HEK293 (cell line): ENCODE measurements around the gene RABL3.

Experiments
- CTCF ChIA-PET: fragments of 350-600 bp; formaldehyde crosslinking; extraction: SDS; loops from one replicate; lab custom pipeline; 2021; ENCODE audit warnings: antibody characterized with exemption; lab: Yijun Ruan, JAX
- POLR2A ChIA-PET: fragments of 300-600 bp; formaldehyde crosslinking; extraction: SDS; loops from one replicate; lab custom pipeline; 2020; ENCODE audit warnings: antibody characterized with exemption, inconsistent platforms; lab: Yijun Ruan, JAX
- H3K27ac ChIP-seq: fragments of 200-500 bp; sonication (Bioruptor generic); 2 replicates; pipeline ENCODE4 v1.5.1; 2014; ENCODE audit warnings: low read depth, low read length, control low read depth, inconsistent platforms; ENCODE audit errors: extremely low read depth
- H3K36me3 ChIP-seq, 2 experiments: fragments of 200-500 bp in 1 of 2; sonication (Bioruptor generic) in 1 of 2; 1 replicate in 1 of 2; 2 replicates in 1 of 2; pipeline ENCODE4 v1.5.1; 2014 to 2017; ENCODE audit warnings: inconsistent platforms in 2 of 2, low read length in 2 of 2; ENCODE audit not compliant: control insufficient read depth in 2 of 2, insufficient read depth in 1 of 2
- H3K4me1 ChIP-seq: fragments of 200-500 bp; sonication (Bioruptor generic); 2 replicates; pipeline ENCODE4 v1.5.1; 2014; ENCODE audit warnings: mild to moderate bottlenecking, low read length, inconsistent platforms; ENCODE audit not compliant: control insufficient read depth, insufficient read depth
- H3K4me3 ChIP-seq: 2 replicates; pipeline ENCODE4 v1.5.1; 2011; ENCODE audit warnings: low read depth, mild to moderate bottlenecking, control low read depth, low read length, moderate library complexity
- H3K9me3 ChIP-seq: fragments of 200-500 bp; sonication (Bioruptor generic); 2 replicates; pipeline ENCODE4 v1.5.1; 2014; ENCODE audit warnings: low read depth, low read length, inconsistent platforms; ENCODE audit not compliant: control insufficient read depth, insufficient read depth
- KLF1 ChIP-seq: fragments of 450-650 bp; formaldehyde crosslinking; IDR thresholded peaks from 2 replicates; pipeline ENCODE4 v1.5.1; 2016; ENCODE audit warnings: missing biosample characterization, missing genetic modification characterization
- KLF8 ChIP-seq: fragments of 450-650 bp; formaldehyde crosslinking; IDR thresholded peaks from 2 replicates; pipeline ENCODE4 v1.5.1; 2016; ENCODE audit warnings: missing biosample characterization, missing genetic modification characterization
- KLF9 ChIP-seq: fragments of 450-650 bp; formaldehyde crosslinking; IDR thresholded peaks from 2 replicates; pipeline ENCODE4 v1.5.1; 2016; ENCODE audit warnings: missing biosample characterization, missing genetic modification characterization, low read depth
- OVOL3 ChIP-seq: fragments of 450-650 bp; formaldehyde crosslinking; IDR thresholded peaks from 2 replicates; pipeline ENCODE4 v1.5.1; 2016; ENCODE audit warnings: missing biosample characterization, missing genetic modification characterization
- SCRT1 ChIP-seq: fragments of 450-650 bp; formaldehyde crosslinking; IDR thresholded peaks from 2 replicates; pipeline ENCODE4 v1.5.1; 2016; ENCODE audit warnings: missing biosample characterization, missing genetic modification characterization, borderline replicate concordance
- SP2 ChIP-seq: fragments of 450-650 bp; formaldehyde crosslinking; IDR thresholded peaks from 2 replicates; pipeline ENCODE4 v1.5.1; 2016; ENCODE audit warnings: missing biosample characterization, missing genetic modification characterization
- SP3 ChIP-seq: fragments of 450-650 bp; formaldehyde crosslinking; IDR thresholded peaks from 2 replicates; pipeline ENCODE4 v1.5.1; 2016; ENCODE audit warnings: missing biosample characterization, missing genetic modification characterization
- ZBTB17 ChIP-seq: fragments of 450-650 bp; formaldehyde crosslinking; IDR thresholded peaks from 2 replicates; pipeline ENCODE4 v1.5.1; 2016; ENCODE audit warnings: missing biosample characterization, missing genetic modification characterization
- ZBTB7A ChIP-seq: fragments of 450-650 bp; formaldehyde crosslinking; IDR thresholded peaks from 2 replicates; pipeline ENCODE4 v1.5.1; 2016; ENCODE audit warnings: low read depth, missing biosample characterization, missing genetic modification characterization
- ZEB2 ChIP-seq: fragments of 450-650 bp; formaldehyde crosslinking; IDR thresholded peaks from 2 replicates; pipeline ENCODE4 v1.5.1; 2016; ENCODE audit warnings: missing biosample characterization, missing genetic modification characterization
- ZFP3 ChIP-seq: fragments of 450-650 bp; formaldehyde crosslinking; IDR thresholded peaks from 2 replicates; pipeline ENCODE4 v1.5.1; 2016; ENCODE audit warnings: low read depth, missing biosample characterization, missing genetic modification characterization
- ZNF211 ChIP-seq: fragments of 450-650 bp; formaldehyde crosslinking; IDR thresholded peaks from 2 replicates; pipeline ENCODE4 v1.5.1; 2016; ENCODE audit warnings: low read depth, missing biosample characterization, missing genetic modification characterization
- ZNF221 ChIP-seq: fragments of 450-650 bp; formaldehyde crosslinking; IDR thresholded peaks from 2 replicates; pipeline ENCODE4 v1.5.1; 2017; ENCODE audit warnings: missing biosample characterization, missing genetic modification characterization, borderline replicate concordance
- ZNF335 ChIP-seq: fragments of 450-650 bp; formaldehyde crosslinking; conservative IDR thresholded peaks from 2 replicates; pipeline ENCODE4 v1.5.1; 2016; ENCODE audit warnings: missing biosample characterization, missing genetic modification characterization
- ZNF37A ChIP-seq: fragments of 450-650 bp; IDR thresholded peaks from 2 replicates; pipeline ENCODE4 v1.5.1; 2018; ENCODE audit warnings: missing biosample characterization, missing genetic modification characterization
- ZNF416 ChIP-seq: fragments of 450-650 bp; formaldehyde crosslinking; IDR thresholded peaks from 2 replicates; pipeline ENCODE4 v1.5.1; 2016; ENCODE audit warnings: missing biosample characterization, missing genetic modification characterization
- ZNF626 ChIP-seq: fragments of 450-650 bp; sonication (Bioruptor Pico); formaldehyde crosslinking; IDR thresholded peaks from 2 replicates; pipeline ENCODE4 v1.5.1; 2018; ENCODE audit warnings: missing biosample characterization, missing genetic modification characterization, inconsistent platforms
- ZNF654 ChIP-seq: fragments of 450-650 bp; formaldehyde crosslinking; IDR thresholded peaks from 2 replicates; pipeline ENCODE4 v1.5.1; 2016; ENCODE audit warnings: low read depth, missing biosample characterization, missing genetic modification characterization
- ZNF658 ChIP-seq: fragments of 450-650 bp; formaldehyde crosslinking; IDR thresholded peaks from 2 replicates; pipeline ENCODE4; 2016; ENCODE audit warnings: missing biosample characterization, missing genetic modification characterization
- TF ChIP-seq, protein P1 (sequence below): fragments of 450-650 bp; formaldehyde crosslinking; IDR thresholded peaks from 2 replicates; pipeline ENCODE4 v1.5.1; 2016; ENCODE audit warnings: missing biosample characterization, missing genetic modification characterization
- TF ChIP-seq, protein P2 (sequence below): fragments of 450-650 bp; formaldehyde crosslinking; IDR thresholded peaks from 2 replicates; pipeline ENCODE4 v1.5.1; 2016; ENCODE audit warnings: missing biosample characterization, missing genetic modification characterization
- TF ChIP-seq, protein P3 (sequence below): fragments of 450-650 bp; formaldehyde crosslinking; IDR thresholded peaks from 2 replicates; pipeline ENCODE4 v1.5.1; 2017; ENCODE audit warnings: missing biosample characterization, mild to moderate bottlenecking, missing genetic modification characterization, moderate library complexity
- TF ChIP-seq, protein P4 (sequence below): fragments of 450-650 bp; formaldehyde crosslinking; IDR thresholded peaks from 2 replicates; pipeline ENCODE4 v1.5.1; 2016; ENCODE audit warnings: missing biosample characterization, missing genetic modification characterization
- TF ChIP-seq, protein P5 (sequence below): fragments of 450-650 bp; formaldehyde crosslinking; IDR thresholded peaks from 2 replicates; pipeline ENCODE4 v1.5.1; 2016; ENCODE audit warnings: missing biosample characterization, missing genetic modification characterization, low read depth
- TF ChIP-seq, protein P6 (sequence below): fragments of 450-650 bp; formaldehyde crosslinking; optimal IDR thresholded peaks from 2 replicates; pipeline ENCODE3; 2016; ENCODE audit warnings: missing biosample characterization, mild to moderate bottlenecking, missing genetic modification characterization
- TF ChIP-seq, protein P7 (sequence below): fragments of 450-650 bp; formaldehyde crosslinking; IDR thresholded peaks from 2 replicates; pipeline ENCODE4 v1.5.1; 2016; ENCODE audit warnings: missing biosample characterization, missing genetic modification characterization

Gene RABL3, protein sequence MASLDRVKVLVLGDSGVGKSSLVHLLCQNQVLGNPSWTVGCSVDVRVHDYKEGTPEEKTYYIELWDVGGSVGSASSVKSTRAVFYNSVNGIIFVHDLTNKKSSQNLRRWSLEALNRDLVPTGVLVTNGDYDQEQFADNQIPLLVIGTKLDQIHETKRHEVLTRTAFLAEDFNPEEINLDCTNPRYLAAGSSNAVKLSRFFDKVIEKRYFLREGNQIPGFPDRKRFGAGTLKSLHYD

DNA sequence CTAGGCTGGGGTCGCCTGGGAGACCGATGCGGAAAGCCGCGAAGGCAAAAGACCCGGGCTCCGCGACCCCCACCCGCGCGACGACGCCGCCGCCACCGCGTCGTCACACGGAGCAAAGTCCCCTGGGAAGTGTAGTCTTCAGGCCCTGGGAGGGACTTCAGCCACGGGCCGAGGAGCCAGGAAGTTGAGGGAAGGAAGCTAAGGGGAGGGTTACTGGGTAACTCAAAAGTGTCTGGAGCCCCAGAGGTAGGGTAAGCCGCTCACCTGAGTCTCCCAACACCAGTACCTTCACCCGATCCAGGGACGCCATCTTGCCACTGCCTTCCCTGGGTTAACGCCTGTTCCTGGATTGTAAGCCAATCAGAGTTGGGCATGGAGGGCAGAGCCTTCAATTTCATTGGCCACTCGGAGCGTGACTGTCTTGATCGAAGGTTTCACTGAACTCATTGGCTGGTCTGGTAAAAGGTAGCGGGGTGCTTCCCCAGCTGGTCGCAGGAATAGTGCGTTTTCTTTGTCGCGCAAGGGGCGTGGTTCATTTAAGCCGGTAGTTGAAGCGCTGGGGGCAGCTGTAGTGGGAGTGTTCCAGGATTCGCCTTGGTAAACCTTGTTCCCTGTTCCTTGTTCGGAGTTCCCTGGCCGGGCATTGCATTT, at the start of gene RABL3, which contains the start of gene GTF2E1:
RABL3 (minus strand) TSS at position 319 of the 651 bp plus-strand sequence; CDS start at position 310, 9 bp downstream.
GTF2E1 (plus strand) TSS at position 547 of the 651 bp plus-strand sequence. CDS start 7,809 bp downstream, outside the sequence.
- Histone ChIP-seq H3K4me1 (no peaks in the 10 kb centered on the region), H3K4me3 (peak within 1 kb of the TSS; percentile 100), H3K9me3 (no peaks in the 10 kb centered on the region), H3K27ac (peak within 1 kb of the TSS; percentile 47), H3K36me3 (peaks cover 0 to 9% of the 10 kb centered on the region in 2 experiments; a peak in 1 of 3 replicates)
- POLR2A ChIA-PET, result interaction anchor here (1.6 kb wide), 1 partner anchor 146 kb away, joined by 8 read pairs; the partner anchor contains the start of gene NDUFB4
- CTCF ChIA-PET, result no interaction called here
- TF ChIP-seq, protein P1, sequence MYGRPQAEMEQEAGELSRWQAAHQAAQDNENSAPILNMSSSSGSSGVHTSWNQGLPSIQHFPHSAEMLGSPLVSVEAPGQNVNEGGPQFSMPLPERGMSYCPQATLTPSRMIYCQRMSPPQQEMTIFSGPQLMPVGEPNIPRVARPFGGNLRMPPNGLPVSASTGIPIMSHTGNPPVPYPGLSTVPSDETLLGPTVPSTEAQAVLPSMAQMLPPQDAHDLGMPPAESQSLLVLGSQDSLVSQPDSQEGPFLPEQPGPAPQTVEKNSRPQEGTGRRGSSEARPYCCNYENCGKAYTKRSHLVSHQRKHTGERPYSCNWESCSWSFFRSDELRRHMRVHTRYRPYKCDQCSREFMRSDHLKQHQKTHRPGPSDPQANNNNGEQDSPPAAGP (tag by site-specific recombination), result no peak
- TF ChIP-seq SP3 (tag by site-specific recombination) (peak; percentile 90), ZEB2 (tag by site-specific recombination) (0 out of 2 replicates have a peak, but pooled peaks have one; percentile 34), KLF1 (tag by site-specific recombination) (0 out of 2 replicates have a peak, but pooled peaks have one; percentile 23), ZNF221 (tag by site-specific recombination) (no peak), ZNF654 (tag by site-specific recombination) (no peak), KLF9 (tag by site-specific recombination) (peak; percentile 92), ZNF211 (tag by site-specific recombination) (no peak), OVOL3 (no peak), ZFP3 (tag by site-specific recombination) (no peak), SP2 (tag by site-specific recombination) (peak; percentile 93), ZNF416 (tag by site-specific recombination) (no peak), SCRT1 (tag by site-specific recombination) (no peak), KLF8 (peak; percentile 63), ZNF658 (tag by site-specific recombination) (no peak), ZNF37A (tag by site-specific recombination) (no peak), ZNF626 (tag by site-specific recombination) (no peak), ZNF335 (peak; percentile 77), ZBTB17 (tag by site-specific recombination) (peak; percentile 58; the same call in 1 of the 2 replicates), ZBTB7A (no peak; the same call in 1 of the 2 replicates)
- TF ChIP-seq, protein P2, sequence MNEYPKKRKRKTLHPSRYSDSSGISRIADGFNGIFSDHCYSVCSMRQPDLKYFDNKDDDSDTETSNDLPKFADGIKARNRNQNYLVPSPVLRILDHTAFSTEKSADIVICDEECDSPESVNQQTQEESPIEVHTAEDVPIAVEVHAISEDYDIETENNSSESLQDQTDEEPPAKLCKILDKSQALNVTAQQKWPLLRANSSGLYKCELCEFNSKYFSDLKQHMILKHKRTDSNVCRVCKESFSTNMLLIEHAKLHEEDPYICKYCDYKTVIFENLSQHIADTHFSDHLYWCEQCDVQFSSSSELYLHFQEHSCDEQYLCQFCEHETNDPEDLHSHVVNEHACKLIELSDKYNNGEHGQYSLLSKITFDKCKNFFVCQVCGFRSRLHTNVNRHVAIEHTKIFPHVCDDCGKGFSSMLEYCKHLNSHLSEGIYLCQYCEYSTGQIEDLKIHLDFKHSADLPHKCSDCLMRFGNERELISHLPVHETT (tag by site-specific recombination), result no peak
- TF ChIP-seq, protein P3, sequence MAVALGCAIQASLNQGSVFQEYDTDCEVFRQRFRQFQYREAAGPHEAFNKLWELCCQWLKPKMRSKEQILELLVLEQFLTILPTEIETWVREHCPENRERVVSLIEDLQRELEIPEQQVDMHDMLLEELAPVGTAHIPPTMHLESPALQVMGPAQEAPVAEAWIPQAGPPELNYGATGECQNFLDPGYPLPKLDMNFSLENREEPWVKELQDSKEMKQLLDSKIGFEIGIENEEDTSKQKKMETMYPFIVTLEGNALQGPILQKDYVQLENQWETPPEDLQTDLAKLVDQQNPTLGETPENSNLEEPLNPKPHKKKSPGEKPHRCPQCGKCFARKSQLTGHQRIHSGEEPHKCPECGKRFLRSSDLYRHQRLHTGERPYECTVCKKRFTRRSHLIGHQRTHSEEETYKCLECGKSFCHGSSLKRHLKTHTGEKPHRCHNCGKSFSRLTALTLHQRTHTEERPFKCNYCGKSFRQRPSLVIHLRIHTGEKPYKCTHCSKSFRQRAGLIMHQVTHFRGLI (tag by site-specific recombination), result no peak
- TF ChIP-seq, protein P4, sequence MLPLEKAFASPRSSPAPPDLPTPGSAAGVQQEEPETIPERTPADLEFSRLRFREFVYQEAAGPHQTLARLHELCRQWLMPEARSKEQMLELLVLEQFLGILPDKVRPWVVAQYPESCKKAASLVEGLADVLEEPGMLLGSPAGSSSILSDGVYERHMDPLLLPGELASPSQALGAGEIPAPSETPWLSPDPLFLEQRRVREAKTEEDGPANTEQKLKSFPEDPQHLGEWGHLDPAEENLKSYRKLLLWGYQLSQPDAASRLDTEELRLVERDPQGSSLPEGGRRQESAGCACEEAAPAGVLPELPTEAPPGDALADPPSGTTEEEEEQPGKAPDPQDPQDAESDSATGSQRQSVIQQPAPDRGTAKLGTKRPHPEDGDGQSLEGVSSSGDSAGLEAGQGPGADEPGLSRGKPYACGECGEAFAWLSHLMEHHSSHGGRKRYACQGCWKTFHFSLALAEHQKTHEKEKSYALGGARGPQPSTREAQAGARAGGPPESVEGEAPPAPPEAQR (tag by site-specific recombination), result no peak
- TF ChIP-seq, protein P5, sequence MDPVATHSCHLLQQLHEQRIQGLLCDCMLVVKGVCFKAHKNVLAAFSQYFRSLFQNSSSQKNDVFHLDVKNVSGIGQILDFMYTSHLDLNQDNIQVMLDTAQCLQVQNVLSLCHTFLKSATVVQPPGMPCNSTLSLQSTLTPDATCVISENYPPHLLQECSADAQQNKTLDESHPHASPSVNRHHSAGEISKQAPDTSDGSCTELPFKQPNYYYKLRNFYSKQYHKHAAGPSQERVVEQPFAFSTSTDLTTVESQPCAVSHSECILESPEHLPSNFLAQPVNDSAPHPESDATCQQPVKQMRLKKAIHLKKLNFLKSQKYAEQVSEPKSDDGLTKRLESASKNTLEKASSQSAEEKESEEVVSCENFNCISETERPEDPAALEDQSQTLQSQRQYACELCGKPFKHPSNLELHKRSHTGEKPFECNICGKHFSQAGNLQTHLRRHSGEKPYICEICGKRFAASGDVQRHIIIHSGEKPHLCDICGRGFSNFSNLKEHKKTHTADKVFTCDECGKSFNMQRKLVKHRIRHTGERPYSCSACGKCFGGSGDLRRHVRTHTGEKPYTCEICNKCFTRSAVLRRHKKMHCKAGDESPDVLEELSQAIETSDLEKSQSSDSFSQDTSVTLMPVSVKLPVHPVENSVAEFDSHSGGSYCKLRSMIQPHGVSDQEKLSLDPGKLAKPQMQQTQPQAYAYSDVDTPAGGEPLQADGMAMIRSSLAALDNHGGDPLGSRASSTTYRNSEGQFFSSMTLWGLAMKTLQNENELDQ (tag by site-specific recombination), result no peak
- TF ChIP-seq, protein P6, sequence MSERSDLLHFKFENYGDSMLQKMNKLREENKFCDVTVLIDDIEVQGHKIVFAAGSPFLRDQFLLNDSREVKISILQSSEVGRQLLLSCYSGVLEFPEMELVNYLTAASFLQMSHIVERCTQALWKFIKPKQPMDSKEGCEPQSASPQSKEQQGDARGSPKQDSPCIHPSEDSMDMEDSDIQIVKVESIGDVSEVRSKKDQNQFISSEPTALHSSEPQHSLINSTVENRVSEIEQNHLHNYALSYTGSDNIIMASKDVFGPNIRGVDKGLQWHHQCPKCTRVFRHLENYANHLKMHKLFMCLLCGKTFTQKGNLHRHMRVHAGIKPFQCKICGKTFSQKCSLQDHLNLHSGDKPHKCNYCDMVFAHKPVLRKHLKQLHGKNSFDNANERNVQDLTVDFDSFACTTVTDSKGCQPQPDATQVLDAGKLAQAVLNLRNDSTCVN (tag by site-specific recombination), result peak; percentile 56
- TF ChIP-seq, protein P7, sequence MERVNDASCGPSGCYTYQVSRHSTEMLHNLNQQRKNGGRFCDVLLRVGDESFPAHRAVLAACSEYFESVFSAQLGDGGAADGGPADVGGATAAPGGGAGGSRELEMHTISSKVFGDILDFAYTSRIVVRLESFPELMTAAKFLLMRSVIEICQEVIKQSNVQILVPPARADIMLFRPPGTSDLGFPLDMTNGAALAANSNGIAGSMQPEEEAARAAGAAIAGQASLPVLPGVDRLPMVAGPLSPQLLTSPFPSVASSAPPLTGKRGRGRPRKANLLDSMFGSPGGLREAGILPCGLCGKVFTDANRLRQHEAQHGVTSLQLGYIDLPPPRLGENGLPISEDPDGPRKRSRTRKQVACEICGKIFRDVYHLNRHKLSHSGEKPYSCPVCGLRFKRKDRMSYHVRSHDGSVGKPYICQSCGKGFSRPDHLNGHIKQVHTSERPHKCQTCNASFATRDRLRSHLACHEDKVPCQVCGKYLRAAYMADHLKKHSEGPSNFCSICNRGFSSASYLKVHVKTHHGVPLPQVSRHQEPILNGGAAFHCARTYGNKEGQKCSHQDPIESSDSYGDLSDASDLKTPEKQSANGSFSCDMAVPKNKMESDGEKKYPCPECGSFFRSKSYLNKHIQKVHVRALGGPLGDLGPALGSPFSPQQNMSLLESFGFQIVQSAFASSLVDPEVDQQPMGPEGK, result peak; percentile 48
